Sigmoid colon (tissue), 7 donors: ENCODE data around the gene SOX6. TPM values are rescaled to one million over a fixed set of nuclear protein-coding genes. Genes with fewer than 3 reads are reported as not detected.

Experiments used
- DNase-seq: peaks from one replicate; pipeline ENCODE4 v3.0.0-alpha.2; 2019
- H3K27ac ChIP-seq, 4 donors: fragments of 200-600 bp; sonication (generic); one replicate each; pipeline ENCODE4 v1.5.1; 2016 to 2019; ENCODE audit warnings: mild to moderate bottlenecking in 1 of 4
- H3K27me3 ChIP-seq, 3 donors: fragments of 200-600 bp; sonication (generic); one replicate each; pipeline ENCODE4 v1.5.1; 2019; ENCODE audit warnings: mild to moderate bottlenecking in 1 of 3
- H3K36me3 ChIP-seq, 4 donors: fragments of 200-600 bp; sonication (generic); one replicate each; pipeline ENCODE4 v1.5.1; 2016 to 2019
- H3K4me1 ChIP-seq, 4 donors: fragments of 200-600 bp; sonication (generic); one replicate each; pipeline ENCODE4 v1.5.1; 2017 to 2019
- H3K4me3 ChIP-seq, 4 donors: fragments of 200-600 bp; sonication (generic); one replicate each; pipeline ENCODE4 v1.5.1; 2017 to 2019; ENCODE audit warnings: mild to moderate bottlenecking in 2 of 4, moderate library complexity in 1 of 4
- H3K9me3 ChIP-seq, 4 donors: fragments of 200-600 bp in 3 of 4; sonication (generic) in 3 of 4; one replicate each; pipeline versions ENCODE4 v1.5.1 to v1.6.1; 2013 to 2019
- CTCF ChIP-seq, 4 experiments: fragments of 450-650 bp in 3 of 4; fragments of 200-600 bp in 1 of 4; IDR thresholded peaks; one replicate each; pipeline ENCODE4 v1.5.1; 2016 to 2019; ENCODE audit warnings: antibody characterized with exemption in 4 of 4, mild to moderate bottlenecking in 3 of 4, moderate library complexity in 2 of 4
- EP300 ChIP-seq, 4 donors: sonication (generic); formaldehyde crosslinking; IDR thresholded peaks; one replicate each; pipeline ENCODE4 v1.6.1; 2017; ENCODE audit warnings: antibody characterized with exemption in 4 of 4
- POLR2A ChIP-seq, 2 donors: fragments of 450-650 bp; IDR thresholded peaks; one replicate each; pipeline ENCODE4 v1.6.1; 2016; ENCODE audit warnings: antibody characterized with exemption in 2 of 2, mild to moderate bottlenecking in 2 of 2, moderate library complexity in 2 of 2
- POLR2AphosphoS5 ChIP-seq, 4 donors: sonication (generic); formaldehyde crosslinking; IDR thresholded peaks; one replicate each; pipeline ENCODE4 v1.6.1; 2017; ENCODE audit warnings: antibody characterized with exemption in 4 of 4
- WGBS, 2 donors: extraction: QIAGEN DNeasy Blood & Tissue Kit; methylation state at CpG; one replicate each; pipeline ENCODE4 v1.1.7; 2013; 5-methylcytosine and 5-hydroxymethylcytosine counted together
- intact Hi-C: fragments of 100-400 bp; cut with DNase I; formaldehyde crosslinking; loops from one replicate; pipeline ENCODE4 v1.15.1; 2023
- polyA plus RNA-seq, 3 donors: library from polyadenylated mRNA; stranded (reverse); fragments of 200-250 nt; gene quantifications; one replicate each; pipeline ENCODE4 v1.2.3, GENCODE V29; 2013
- total RNA-seq, 4 donors: library from RNA; depleted of rRNA; stranded (reverse); fragments of >200 nt; gene quantifications; one replicate each; pipeline ENCODE4 v1.1.0, GENCODE V29; 2016
- donor health status: healthy with polysubstance abuse.
- donor health status: Bipolar disorder and iron deficiency.
- donor health status: healthy.

The SOX6 gene
- total and polyA plus RNA-seq, 7 donors = 0.46 to 6.1 (median 1.7) TPM

GRCh38 chr11:16177688-16178087, 178.7 kb downstream of the SOX6 start:
- 94 to 96% methylated on average over 3 of the region's 3 CpGs for WGBS, 2 donors
- Histone ChIP-seq H3K36me3 (no peaks in the 10 kb centered on the region), H3K27me3 (no peaks in the 10 kb centered on the region), H3K4me3 (no peak overlapping the region), H3K27ac (no peak overlapping the region), H3K9me3 (no peaks in the 10 kb centered on the region), H3K4me1 (no peaks in the 10 kb centered on the region)
- DNase-seq = no peak
- TF ChIP-seq EP300 (IDR thresholded peaks at IDR 0.05) (no peak), POLR2A (IDR thresholded peaks at IDR 0.05) (no peak), CTCF (IDR thresholded peaks at IDR 0.05) (no peak), POLR2AphosphoS5 (IDR thresholded peaks at IDR 0.05) (no peak)
- intact Hi-C loops = no loop called here

- intact Hi-C loops = no loop called here
- no peak overlapping the region for H3K27ac ChIP-seq
- no peak for DNase-seq
- H3K4me3 ChIP-seq = no peak overlapping the region
- no peaks in the 10 kb centered on the region for H3K36me3 ChIP-seq
- TF ChIP-seq CTCF (IDR thresholded peaks at IDR 0.05) = no peak
- no peaks in the 10 kb centered on the region for H3K27me3 ChIP-seq
- H3K9me3 ChIP-seq = no peaks in the 10 kb centered on the region
- peaks cover 0 to 7% (median 0%) of the 10 kb centered on the region in 4 donors for H3K4me1 ChIP-seq
Measured at GRCh38 chr11:16173798-16174197, 182.5 kb downstream of the SOX6 start.

- no peak for DNase-seq
- H3K27ac ChIP-seq = no peak overlapping the region
- TF ChIP-seq POLR2A (IDR thresholded peaks at IDR 0.05) (no peak), CTCF (IDR thresholded peaks at IDR 0.05) (no peak), POLR2AphosphoS5 (IDR thresholded peaks at IDR 0.05) (no peak), EP300 (IDR thresholded peaks at IDR 0.05) (no peak)
- no peak overlapping the region for H3K4me3 ChIP-seq
- H3K27me3 ChIP-seq = no peaks in the 10 kb centered on the region
- no peaks in the 10 kb centered on the region for H3K9me3 ChIP-seq
- no peaks in the 10 kb centered on the region for H3K36me3 ChIP-seq
- intact Hi-C loops = no loop called here
- 87 to 97% methylated on average over 2 of the region's 2 CpGs for WGBS, 2 donors
- peaks cover 0 to 7% (median 0%) of the 10 kb centered on the region in 4 donors for H3K4me1 ChIP-seq
Measured at GRCh38 chr11:16171882-16172281, 184.5 kb downstream of the SOX6 start.

GRCh38 chr11:16169956-16170847, 186.1 kb downstream of the SOX6 start:
- 77 to 83% methylated on average over 7 of the region's 7 CpGs for WGBS, 2 donors
- TF ChIP-seq CTCF (IDR thresholded peaks at IDR 0.05) = no peak
- no peaks in the 10 kb centered on the region for H3K27me3 ChIP-seq

GRCh38 chr11:16169541-16169940, 186.8 kb downstream of the SOX6 start:
- peaks cover 0 to 7% (median 0%) of the 10 kb centered on the region in 4 donors for H3K4me1 ChIP-seq
- no peak for TF ChIP-seq EP300 (IDR thresholded peaks at IDR 0.05)
- no peak for TF ChIP-seq CTCF (IDR thresholded peaks at IDR 0.05)
- TF ChIP-seq POLR2A (IDR thresholded peaks at IDR 0.05) = no peak
- TF ChIP-seq POLR2AphosphoS5 (IDR thresholded peaks at IDR 0.05) = no peak
- H3K36me3 ChIP-seq = no peaks in the 10 kb centered on the region
- H3K9me3 ChIP-seq = no peaks in the 10 kb centered on the region
- no peak overlapping the region for H3K27ac ChIP-seq
- H3K4me3 ChIP-seq = no peak overlapping the region
- DNase-seq = no peak
- intact Hi-C loops = no loop called here
- no peaks in the 10 kb centered on the region for H3K27me3 ChIP-seq

More at GRCh38 chr11:16169956-16170847, 186.1 kb downstream of the SOX6 start:
- no peak for DNase-seq
- no peaks in the 10 kb centered on the region for H3K36me3 ChIP-seq
- H3K4me1 ChIP-seq = peaks cover 0 to 7% (median 0%) of the 10 kb centered on the region in 4 donors
- no peaks in the 10 kb centered on the region for H3K9me3 ChIP-seq
- H3K27ac ChIP-seq = no peak overlapping the region
- intact Hi-C loops = no loop called here
- H3K4me3 ChIP-seq = no peak overlapping the region
